Rectal smooth muscle tissue (tissue), 1 donor: Measurements from ENCODE around the gene PRDM10.

Experiments
- H3K27ac ChIP-seq: one replicate; pipeline ENCODE4 v1.7.0; 2013; ENCODE audit warnings: low read depth, low read length, inconsistent platforms
- H3K27me3 ChIP-seq: one replicate; pipeline ENCODE4 v1.7.0; 2013; ENCODE audit warnings: low read length; ENCODE audit not compliant: control insufficient read depth, insufficient read depth
- H3K36me3 ChIP-seq: one replicate; pipeline ENCODE4 v1.7.0; 2013; ENCODE audit warnings: low read length; ENCODE audit not compliant: control insufficient read depth, insufficient read depth
- H3K4me1 ChIP-seq: one replicate; pipeline ENCODE4 v1.7.0; 2013; ENCODE audit warnings: low read length; ENCODE audit not compliant: control insufficient read depth, insufficient read depth
- H3K4me3 ChIP-seq: one replicate; pipeline ENCODE4 v1.7.0; 2013; ENCODE audit warnings: low read length
- H3K9ac ChIP-seq: one replicate; pipeline ENCODE4 v1.7.0; 2013; ENCODE audit warnings: low read length

Gene PRDM10

DNA sequence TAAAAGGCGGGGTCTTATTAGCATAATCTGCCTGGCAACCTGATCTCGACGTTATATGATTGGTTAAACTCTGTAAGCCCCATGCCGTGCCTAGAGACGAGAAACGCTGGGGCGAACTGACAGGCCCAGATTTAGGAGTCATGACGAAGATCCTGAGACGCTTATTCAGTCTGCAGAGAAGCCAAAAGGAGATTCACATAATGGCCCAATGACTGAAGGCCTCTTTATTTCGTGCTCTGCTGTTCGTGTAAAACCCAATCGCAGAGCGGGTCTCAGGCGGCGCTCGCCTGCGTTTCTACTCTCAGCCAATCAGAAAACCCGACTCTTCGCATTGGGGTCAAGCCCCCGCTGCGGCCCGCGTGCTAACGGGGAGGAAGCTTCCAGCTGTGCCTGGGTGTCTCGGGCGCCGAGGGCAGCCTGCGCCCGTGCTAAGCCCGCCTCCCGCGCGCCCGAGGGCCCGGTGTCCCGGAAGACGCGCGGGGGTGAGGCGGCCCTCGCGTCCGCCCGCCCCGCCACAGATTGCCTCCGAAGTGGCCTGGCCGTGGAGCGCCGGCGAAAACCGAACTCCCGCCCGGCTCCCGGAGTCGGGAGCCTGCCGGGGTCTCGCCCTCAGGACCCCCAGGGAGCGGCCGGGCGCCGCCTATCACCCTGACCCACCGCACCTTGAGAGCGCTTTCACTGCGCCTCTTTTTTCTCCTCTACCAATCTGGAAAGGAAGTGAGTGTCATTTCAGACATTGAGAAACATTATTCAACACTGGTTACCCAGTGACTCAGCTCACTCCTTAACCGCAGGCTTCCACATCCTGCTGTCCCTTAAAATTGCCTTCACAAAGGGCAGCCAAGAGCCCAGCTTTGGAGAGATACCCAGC, 446 bp upstream of the PRDM10 start:
- Histone ChIP-seq H3K9ac (peak overlapping the region; percentile 84), H3K27me3 (no peaks in the 10 kb centered on the region), H3K36me3 (no peaks in the 10 kb centered on the region), H3K4me1 (peaks cover 4% of the 10 kb centered on the region), H3K27ac (peak overlapping the region; percentile 99), H3K4me3 (peak overlapping the region; percentile 85)

DNA sequence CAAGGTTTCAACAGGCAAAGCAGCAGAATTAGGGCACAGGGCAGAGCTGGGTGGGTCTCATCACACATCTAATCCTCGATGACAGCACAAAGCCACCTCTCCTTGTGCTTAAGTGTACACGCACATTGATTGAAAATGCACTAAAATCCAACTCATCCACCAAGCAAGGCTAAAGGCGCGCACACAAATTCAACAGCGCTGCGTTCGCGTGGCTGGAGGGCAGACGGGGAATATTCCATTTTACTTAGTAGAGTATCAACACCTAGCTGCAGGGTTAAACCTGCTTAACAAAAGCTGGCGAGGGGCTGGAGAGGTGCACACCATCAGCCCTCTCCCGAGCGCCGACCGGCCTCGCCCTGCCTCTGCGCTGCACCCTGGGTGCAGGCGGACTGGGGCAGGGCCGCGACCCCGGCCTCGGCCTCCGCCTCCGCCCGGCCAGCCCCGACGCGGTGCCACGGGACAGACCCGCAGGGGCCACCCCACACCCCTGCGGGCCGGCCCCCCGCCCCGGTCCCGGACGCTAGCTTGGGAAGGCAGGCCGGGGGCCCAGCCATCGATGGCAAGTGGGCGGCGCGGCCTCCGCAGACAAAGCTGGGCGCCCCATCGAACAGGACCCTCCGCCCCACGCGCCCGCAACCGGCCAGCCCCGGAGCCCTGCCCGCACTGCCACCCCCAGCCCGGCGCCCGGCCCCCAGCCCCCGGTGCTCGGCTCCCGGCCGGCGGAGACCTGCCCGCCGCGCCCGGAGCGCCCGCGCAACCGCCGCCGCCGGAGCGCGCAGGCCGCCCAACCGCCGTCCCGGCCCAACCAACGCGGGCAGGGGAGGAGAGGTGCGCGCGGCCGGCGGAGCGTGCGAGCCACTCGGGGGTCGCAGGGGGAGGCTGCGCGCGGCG, 929 bp downstream of the PRDM10 start:
- Histone ChIP-seq H3K27ac (peak overlapping the region; percentile 99), H3K4me1 (peaks cover 6% of the 10 kb centered on the region), H3K4me3 (peak overlapping the region; percentile 85), H3K27me3 (no peaks in the 10 kb centered on the region), H3K36me3 (no peaks in the 10 kb centered on the region), H3K9ac (peak overlapping the region; percentile 79)

DNA sequence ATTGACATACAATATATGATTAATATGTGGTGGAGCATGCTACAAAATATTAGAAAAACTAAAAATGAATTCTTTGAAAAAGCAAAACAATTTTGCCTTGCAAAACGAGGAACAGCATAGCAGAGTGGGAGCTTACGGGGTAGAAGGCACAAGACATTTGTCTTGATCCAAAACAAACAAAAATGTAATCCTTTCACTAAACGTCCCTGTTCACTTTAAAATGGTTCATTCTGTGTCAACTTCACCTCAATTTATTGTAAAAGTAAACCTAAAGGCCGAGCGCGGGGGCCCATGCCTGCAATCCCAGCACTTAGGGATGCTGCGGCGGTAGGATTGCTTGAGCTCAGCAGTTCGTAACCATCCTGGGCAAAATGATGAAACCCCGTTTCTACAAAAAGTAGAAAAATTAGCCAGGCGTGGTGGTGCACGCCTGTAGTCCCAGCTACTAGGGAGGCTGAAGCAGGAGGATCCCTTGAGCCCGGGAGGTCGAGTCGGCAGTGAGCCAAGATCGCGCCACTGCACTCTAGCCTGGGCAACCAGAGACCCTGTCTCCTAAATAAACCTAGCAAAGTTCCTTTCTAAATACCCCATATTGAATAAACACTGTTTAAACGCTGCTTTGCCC, 2.0 kb downstream of the PRDM10 start:
- Histone ChIP-seq H3K36me3 (no peaks in the 10 kb centered on the region), H3K27ac (no peak overlapping the region), H3K4me3 (peak overlapping the region; percentile 64), H3K9ac (no peak overlapping the region), H3K27me3 (no peaks in the 10 kb centered on the region), H3K4me1 (peaks cover 10% of the 10 kb centered on the region)

DNA sequence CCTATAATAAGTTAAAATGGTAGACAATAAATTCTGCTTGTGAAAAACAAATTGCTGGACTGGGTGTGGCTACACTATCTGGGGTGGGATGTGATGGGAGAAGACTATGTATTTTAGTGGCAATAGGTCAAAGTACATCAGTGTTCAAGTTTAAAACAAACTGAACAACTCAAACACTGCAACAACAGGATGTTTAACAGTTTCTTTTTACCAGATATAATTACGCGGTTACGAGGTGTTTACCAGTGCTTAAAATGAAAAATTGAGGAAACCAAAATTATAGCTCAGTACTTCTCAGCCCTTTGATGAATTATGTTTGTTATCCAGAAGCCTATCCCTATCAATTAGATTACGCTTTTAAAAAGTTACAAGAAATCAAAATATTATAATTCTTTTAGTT, 3.2 kb downstream of the PRDM10 start:
- Histone ChIP-seq H3K9ac (no peak overlapping the region), H3K27ac (no peak overlapping the region), H3K36me3 (no peaks in the 10 kb centered on the region), H3K4me3 (no peak overlapping the region), H3K27me3 (no peaks in the 10 kb centered on the region), H3K4me1 (peaks cover 10% of the 10 kb centered on the region)

DNA sequence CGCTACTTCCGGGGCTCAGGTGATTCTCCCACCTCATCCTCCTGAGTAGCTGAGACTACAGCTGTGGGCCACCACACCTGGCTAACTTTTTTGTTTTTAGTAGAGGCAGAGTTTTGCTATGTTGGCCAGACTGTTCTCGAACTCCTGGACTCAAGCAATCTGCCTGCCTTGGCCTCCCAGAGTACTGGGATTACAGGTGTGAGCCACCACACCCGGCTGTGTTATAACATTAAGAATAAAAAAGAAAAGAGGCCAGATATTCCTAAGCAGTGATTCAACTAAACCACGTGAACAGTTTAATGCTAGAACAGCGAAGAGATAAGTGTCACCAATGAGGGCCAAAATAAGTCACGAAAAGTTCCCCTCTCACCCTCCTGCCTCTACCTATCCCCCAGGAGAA, 3.7 kb downstream of the PRDM10 start:
- Histone ChIP-seq H3K4me3 (no peak overlapping the region), H3K4me1 (peaks cover 10% of the 10 kb centered on the region), H3K36me3 (no peaks in the 10 kb centered on the region), H3K9ac (no peak overlapping the region), H3K27me3 (no peaks in the 10 kb centered on the region), H3K27ac (no peak overlapping the region)

DNA sequence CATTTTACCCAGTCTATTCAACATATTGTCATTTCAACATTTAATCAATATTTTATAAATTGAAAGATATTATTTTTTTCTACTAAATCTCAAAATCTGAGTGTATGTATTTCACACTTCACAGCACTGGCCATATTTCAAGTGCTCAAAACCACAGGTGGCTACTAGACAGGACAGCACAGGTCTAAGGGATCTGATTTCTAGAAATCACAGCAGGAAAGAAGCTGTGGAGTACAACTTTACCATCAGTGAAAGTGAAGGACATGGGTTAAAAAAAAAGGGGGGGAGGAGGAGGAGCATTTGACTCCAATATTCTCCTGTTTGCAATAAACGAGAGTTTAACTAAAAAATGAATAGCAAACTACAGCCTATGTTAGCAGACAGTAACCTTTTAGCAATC, 4.5 kb downstream of the PRDM10 start:
- no peak overlapping the region for H3K9ac ChIP-seq
- H3K4me3 ChIP-seq, result no peak overlapping the region
- H3K36me3 ChIP-seq, result no peaks in the 10 kb centered on the region
- H3K27ac ChIP-seq, result no peak overlapping the region
- H3K27me3 ChIP-seq, result no peaks in the 10 kb centered on the region
- H3K4me1 ChIP-seq, result peaks cover 10% of the 10 kb centered on the region

DNA sequence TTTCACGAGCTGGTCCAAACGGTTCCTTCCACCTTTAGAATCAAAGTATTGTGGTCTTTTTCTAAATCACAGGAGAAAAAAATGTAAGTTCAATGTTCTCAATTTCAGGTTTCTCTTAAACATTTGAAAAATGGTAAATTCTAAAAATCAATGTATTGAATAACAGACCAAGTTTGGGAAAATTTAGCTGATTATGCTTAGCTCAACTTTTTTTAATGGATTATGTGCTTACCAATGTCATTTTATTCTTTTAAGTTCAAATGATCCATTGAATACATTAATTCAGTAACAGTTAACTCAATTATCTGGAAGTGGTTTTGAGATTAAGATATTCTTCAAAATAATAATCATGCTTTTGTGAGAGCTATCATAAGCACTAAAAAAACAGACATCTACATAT, 5.1 kb downstream of the PRDM10 start:
- H3K4me1 ChIP-seq, result peaks cover 10% of the 10 kb centered on the region
- no peak overlapping the region for H3K4me3 ChIP-seq
- H3K27ac ChIP-seq, result no peak overlapping the region
- no peaks in the 10 kb centered on the region for H3K36me3 ChIP-seq
- no peaks in the 10 kb centered on the region for H3K27me3 ChIP-seq
- H3K9ac ChIP-seq, result no peak overlapping the region

DNA sequence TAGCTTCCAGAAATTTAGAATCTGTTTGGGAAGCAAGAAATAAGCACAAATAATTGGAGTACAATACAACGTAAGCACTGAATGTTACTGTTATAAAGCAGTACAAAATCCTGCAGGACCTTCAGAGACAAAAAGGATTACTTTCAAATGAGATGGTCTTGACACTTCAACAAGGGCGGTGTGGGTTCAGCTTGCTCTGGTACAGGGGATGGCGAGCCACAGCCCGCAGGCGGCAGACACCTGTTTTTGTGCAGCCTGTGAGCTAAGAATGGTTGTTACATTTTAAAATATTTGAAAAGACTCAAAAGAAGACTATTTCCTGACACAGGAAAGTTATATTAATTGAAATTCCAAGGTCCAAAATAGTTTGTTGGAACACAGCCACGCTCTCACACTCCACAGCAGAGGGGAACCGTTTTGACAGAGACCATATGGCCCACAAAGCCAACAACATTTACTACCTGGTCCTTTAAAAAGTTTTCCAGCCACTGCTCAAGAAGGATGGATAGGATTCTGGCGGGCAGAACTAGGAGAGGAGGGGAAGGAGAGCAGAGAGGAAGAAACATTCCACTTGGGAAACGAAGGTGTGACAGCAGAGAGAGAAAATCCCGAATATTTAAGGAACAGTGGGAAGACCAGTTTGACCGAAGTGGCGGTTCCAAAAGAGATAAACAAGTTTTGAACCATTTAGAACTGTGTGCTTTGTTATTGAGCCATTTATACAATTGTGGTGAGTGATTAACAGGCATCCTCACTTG, 6.3 kb downstream of the PRDM10 start:
- Histone ChIP-seq H3K27ac (no peak overlapping the region), H3K36me3 (no peaks in the 10 kb centered on the region), H3K27me3 (no peaks in the 10 kb centered on the region), H3K4me3 (no peak overlapping the region), H3K9ac (no peak overlapping the region), H3K4me1 (peaks cover 8% of the 10 kb centered on the region)

DNA sequence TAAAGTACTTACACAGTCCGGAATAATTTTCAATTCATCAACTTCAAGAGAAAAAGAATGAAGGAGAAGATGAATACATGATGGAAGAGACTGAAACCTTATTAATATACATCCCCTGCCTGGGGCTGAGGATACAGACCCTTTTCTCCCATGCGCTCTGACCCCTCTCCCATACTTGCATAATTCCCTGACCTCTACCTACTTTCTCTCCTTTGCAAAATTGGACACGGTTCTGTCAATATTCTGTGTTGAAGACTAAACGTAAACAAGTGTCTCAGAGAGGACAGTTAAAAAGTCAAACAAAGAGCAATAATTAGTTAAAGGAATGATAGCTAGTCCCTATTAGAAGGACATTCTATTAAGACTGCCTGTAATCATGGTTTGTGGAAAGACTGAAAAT, 7.5 kb downstream of the PRDM10 start:
- no peaks in the 10 kb centered on the region for H3K36me3 ChIP-seq
- peaks cover 6% of the 10 kb centered on the region for H3K4me1 ChIP-seq
- H3K4me3 ChIP-seq, result no peak overlapping the region
- H3K27ac ChIP-seq, result no peak overlapping the region
- H3K9ac ChIP-seq, result no peak overlapping the region
- no peaks in the 10 kb centered on the region for H3K27me3 ChIP-seq

DNA sequence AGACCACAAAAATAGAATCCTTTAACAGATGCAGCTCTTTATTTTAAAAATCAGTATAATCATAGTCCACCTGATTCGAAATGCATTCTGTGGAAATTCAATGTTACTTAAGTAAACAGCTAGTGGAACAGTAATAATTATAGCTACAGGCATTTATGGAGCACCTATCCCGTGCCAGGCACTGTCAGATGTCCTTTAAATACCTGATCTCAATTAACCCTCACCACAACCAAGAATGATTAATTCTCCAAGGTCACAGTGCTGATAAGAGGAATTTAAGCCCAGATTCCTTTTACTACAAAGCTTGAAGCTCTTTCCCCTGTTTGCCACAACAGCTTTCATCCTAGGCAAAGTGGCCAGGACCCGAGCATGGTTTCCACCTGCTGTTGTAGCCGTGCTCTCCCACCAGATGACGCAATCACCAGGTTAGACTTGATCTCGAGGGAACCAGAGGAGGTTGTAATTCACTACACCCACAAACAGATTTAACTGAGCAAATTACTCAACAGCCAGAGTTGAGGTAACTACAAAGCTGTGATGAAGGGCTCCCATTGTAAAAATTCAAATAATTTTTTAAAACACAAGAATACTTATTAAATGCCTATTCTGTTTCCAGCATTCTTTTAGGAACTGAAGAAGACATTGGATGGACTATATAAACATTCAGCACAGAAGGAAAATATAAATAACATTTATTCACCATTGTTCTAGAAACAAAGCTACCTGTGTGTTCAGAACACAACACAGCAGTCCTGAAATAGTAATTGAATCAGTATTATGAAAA, 10.3 kb downstream of the PRDM10 start:
- Histone ChIP-seq H3K27me3 (no peaks in the 10 kb centered on the region), H3K9ac (no peak overlapping the region), H3K27ac (no peak overlapping the region), H3K36me3 (no peaks in the 10 kb centered on the region), H3K4me3 (no peak overlapping the region), H3K4me1 (peaks cover 6% of the 10 kb centered on the region)

DNA sequence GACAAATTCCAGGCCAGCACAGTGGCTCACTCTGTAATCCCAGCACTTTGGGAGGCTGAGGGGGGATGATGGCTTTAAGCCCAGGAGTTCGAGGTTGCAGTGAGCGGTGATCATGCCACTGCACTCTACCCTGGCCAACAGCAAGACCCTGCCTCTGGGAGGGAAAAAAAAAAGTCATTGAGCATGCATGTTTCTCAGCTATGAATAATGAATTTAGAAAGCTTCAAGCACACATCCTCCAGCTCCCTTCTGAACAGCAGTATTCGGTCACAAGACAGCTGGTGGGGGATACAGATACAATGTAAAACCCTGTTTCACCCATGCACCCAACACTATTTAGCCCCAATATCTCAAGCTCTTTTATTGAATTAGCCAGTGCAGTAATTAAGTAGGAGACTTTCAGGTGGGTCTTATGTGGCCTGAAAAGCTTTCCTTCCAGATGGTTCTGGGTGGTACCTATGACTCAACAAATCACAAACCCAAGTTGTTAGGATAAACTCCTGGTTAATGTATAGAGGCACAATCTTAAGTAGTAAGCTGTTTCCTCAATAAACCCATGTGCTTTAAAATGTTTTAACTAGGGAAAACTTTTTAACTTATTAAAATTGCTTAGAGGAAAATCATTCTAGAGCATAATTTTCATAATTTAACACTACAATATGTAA, 13.4 kb downstream of the PRDM10 start:
- H3K27ac ChIP-seq, result no peak overlapping the region
- no peaks in the 10 kb centered on the region for H3K36me3 ChIP-seq

More for the DNA sequence above, 13.4 kb downstream of the PRDM10 start:
- Histone ChIP-seq H3K27me3 (no peaks in the 10 kb centered on the region), H3K4me1 (no peaks in the 10 kb centered on the region), H3K9ac (no peak overlapping the region), H3K4me3 (no peak overlapping the region)
